Duodenal mucosa (tissue), 2 donors: ENCODE measurements around the gene RNF26.

ENCODE experiments used
- H3K27ac ChIP-seq: one replicate; pipeline ENCODE4 v1.7.0; 2013; ENCODE audit warnings: low read depth, low read length
- H3K27me3 ChIP-seq, 2 donors: one replicate each; pipeline ENCODE4 v1.7.0; 2013; ENCODE audit warnings: low read length in 2 of 2, control low read depth in 1 of 2; ENCODE audit not compliant: insufficient read depth in 2 of 2, control insufficient read depth in 1 of 2
- H3K36me3 ChIP-seq, 2 donors: one replicate each; pipeline ENCODE4 v1.7.0; 2013; ENCODE audit warnings: low read length in 2 of 2, control low read depth in 1 of 2; ENCODE audit not compliant: insufficient read depth in 2 of 2, control insufficient read depth in 1 of 2
- H3K4me1 ChIP-seq, 2 donors: one replicate each; pipeline ENCODE4 v1.7.0; 2013; ENCODE audit warnings: low read length in 2 of 2, control low read depth in 1 of 2; ENCODE audit not compliant: insufficient read depth in 2 of 2, control insufficient read depth in 1 of 2
- H3K4me3 ChIP-seq, 2 donors: one replicate each; pipeline ENCODE4 v1.7.0; 2013; ENCODE audit warnings: low read length in 2 of 2, low read depth in 1 of 2
- H3K9ac ChIP-seq, 2 donors: one replicate each; pipeline ENCODE4 v1.7.0; 2013; ENCODE audit warnings: low read length in 2 of 2, low read depth in 1 of 2
- H3K9me3 ChIP-seq, 2 donors: one replicate each; pipeline ENCODE4 v1.7.0; 2013; ENCODE audit warnings: low read length in 2 of 2, control low read depth in 1 of 2; ENCODE audit not compliant: control insufficient read depth in 1 of 2

Gene RNF26

GRCh38 chr11:119371067-119371601, 36.8 kb downstream of the RNF26 start:
- Histone ChIP-seq H3K27ac (peak overlapping the region; percentile 59), H3K27me3 (no peaks in the 10 kb centered on the region), H3K4me3 (peak overlapping the region in 1 of 2 donors; percentile 20), H3K9ac (peak overlapping the region; percentile 53 to 57), H3K36me3 (no peaks in the 10 kb centered on the region), H3K4me1 (peaks cover 60% of the 10 kb centered on the region in 2 donors), H3K9me3 (no peaks in the 10 kb centered on the region)

DNA sequence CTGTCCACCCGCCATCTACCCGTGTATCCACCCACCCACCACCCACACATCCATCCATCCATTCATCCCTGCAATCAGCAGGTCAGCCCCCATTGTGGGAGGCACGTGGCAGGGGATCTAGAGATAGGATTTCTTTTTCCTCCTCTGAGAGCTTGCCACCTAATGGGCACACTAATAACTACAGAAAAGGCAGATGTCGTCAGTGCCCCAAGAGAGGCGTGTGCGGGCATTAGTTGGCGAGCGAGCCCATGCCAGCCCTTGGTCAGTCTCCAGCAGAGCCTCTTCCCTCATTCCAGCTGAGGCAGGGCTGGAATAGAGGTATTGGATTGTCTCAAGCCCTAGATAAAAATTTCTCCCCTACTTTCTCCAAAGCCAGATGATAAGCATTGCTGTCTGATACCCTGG, 37.5 kb downstream of the RNF26 start:
- Histone ChIP-seq H3K27ac (no peak overlapping the region), H3K4me1 (peaks cover 53 to 54% of the 10 kb centered on the region in 2 donors), H3K27me3 (no peaks in the 10 kb centered on the region), H3K9ac (peak overlapping the region in 1 of 2 donors; percentile 57), H3K36me3 (no peaks in the 10 kb centered on the region), H3K4me3 (no peak overlapping the region), H3K9me3 (no peaks in the 10 kb centered on the region)

DNA sequence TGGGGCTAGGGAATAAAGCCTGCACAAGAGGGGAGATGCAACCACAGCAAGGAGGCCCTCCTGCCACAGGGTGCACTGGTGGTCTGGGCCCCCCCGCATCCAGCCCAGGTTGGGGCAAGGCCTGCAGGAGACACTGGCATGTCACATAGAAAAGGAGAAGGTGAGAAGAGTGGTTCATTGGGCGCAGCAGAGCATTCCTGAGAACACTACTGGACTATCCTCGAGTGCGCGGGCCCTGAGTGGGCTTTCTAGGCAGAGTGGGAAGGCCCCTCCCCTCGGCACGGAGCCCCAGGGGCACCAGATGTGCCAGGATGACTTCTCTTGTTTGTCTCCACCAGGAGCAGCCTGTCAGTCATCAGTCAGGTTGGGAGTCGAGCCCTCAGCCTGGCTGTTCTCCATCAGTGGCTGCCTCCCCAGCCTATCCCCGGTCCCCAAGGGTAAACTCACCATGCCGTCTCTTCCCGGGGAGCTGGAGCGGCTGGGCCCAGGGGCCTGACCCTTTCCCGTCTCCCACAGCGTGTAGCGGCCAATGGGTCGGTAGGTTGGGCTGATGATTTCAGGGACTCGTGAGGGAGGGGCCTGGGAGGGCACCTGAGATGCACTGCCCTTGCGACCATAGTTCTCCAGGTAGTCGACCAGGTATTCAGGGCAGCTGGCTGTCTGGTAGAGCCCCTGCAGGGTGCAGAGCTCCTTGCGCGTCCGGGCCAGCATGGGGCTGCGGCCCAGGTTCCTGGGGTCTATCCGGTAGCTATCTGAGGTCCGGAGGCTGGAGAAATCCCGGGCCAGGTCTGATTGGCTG, 38.1 kb downstream of the RNF26 start:
- Histone ChIP-seq H3K36me3 (no peaks in the 10 kb centered on the region), H3K27me3 (no peaks in the 10 kb centered on the region), H3K27ac (no peak overlapping the region), H3K4me1 (peaks cover 46 to 47% of the 10 kb centered on the region in 2 donors), H3K9ac (no peak overlapping the region), H3K9me3 (no peaks in the 10 kb centered on the region), H3K4me3 (no peak overlapping the region)

DNA sequence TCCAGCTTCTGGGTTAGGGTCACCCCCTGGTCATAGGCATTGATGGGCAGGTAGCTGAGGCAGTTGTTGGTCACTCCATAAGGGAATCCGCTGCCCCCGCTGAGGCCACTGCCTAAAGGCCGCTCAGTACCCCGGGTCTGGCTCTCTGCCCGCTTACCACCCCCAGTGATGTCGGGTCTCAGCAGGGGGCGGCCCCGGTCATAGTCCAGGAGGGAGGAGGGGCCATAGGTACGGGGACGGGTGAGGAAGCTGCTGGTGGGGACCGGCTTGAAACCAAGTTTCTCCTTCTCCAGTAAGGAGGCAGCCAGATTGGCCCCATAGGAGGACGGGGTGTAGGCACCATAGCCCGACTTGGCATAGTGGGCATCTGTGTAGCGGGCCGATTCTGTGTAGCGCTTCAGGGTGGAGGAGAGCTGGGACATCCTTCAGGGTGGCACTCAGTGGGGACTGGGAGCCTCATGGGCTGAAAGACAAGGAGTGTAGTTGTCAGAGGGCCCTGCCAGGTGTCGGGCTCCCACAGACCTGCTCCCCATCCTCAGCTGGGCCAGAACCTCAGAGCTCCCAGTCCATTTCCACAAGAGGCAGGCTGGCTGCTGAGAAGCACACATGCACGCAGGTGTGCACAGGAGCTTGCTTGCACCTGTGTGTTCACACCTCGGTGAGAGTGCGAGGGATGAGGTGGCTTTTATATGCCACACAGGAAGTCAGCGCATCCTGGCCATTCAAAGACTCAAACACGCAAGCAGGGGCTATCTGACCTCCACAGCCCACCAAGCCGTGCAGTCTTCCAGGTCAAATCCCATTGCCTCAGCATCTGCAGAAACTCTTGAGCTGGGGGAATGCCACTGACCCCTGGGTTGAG, 39.0 kb downstream of the RNF26 start:
- Histone ChIP-seq H3K36me3 (no peaks in the 10 kb centered on the region), H3K27ac (no peak overlapping the region), H3K27me3 (no peaks in the 10 kb centered on the region), H3K9ac (no peak overlapping the region), H3K9me3 (no peaks in the 10 kb centered on the region), H3K4me3 (no peak overlapping the region), H3K4me1 (peaks cover 38 to 39% of the 10 kb centered on the region in 2 donors)

GRCh38 chr11:119373921-119374631, 39.7 kb downstream of the RNF26 start:
- Histone ChIP-seq H3K27ac (no peak overlapping the region), H3K4me3 (no peak overlapping the region), H3K27me3 (no peaks in the 10 kb centered on the region), H3K36me3 (no peaks in the 10 kb centered on the region), H3K9me3 (no peaks in the 10 kb centered on the region), H3K4me1 (peaks cover 31 to 33% of the 10 kb centered on the region in 2 donors), H3K9ac (no peak overlapping the region)

GRCh38 chr11:119374632-119375336, 40.5 kb downstream of the RNF26 start:
- Histone ChIP-seq H3K27me3 (no peaks in the 10 kb centered on the region), H3K4me1 (peaks cover 24 to 25% of the 10 kb centered on the region in 2 donors), H3K4me3 (no peak overlapping the region), H3K27ac (peak overlapping the region; percentile 44), H3K9me3 (no peaks in the 10 kb centered on the region), H3K36me3 (no peaks in the 10 kb centered on the region), H3K9ac (no peak overlapping the region)

- peaks cover 16 to 19% of the 10 kb centered on the region in 2 donors for H3K4me1 ChIP-seq
- no peaks in the 10 kb centered on the region for H3K36me3 ChIP-seq
- H3K4me3 ChIP-seq: no peak overlapping the region
- H3K9me3 ChIP-seq: no peaks in the 10 kb centered on the region
- peak overlapping the region; percentile 44 for H3K27ac ChIP-seq
- peaks cover 0 to 1% of the 10 kb centered on the region in 2 donors for H3K27me3 ChIP-seq
- H3K9ac ChIP-seq: no peak overlapping the region
Measured at GRCh38 chr11:119375337-119376196, 41.2 kb downstream of the RNF26 start.

- H3K9me3 ChIP-seq: no peaks in the 10 kb centered on the region
- no peak overlapping the region for H3K4me3 ChIP-seq
- peaks cover 0 to 6% of the 10 kb centered on the region in 2 donors for H3K27me3 ChIP-seq
- H3K36me3 ChIP-seq: no peaks in the 10 kb centered on the region
- H3K27ac ChIP-seq: peak overlapping the region; percentile 42
- no peak overlapping the region for H3K9ac ChIP-seq
- H3K4me1 ChIP-seq: peaks cover 16 to 19% of the 10 kb centered on the region in 2 donors
Measured at GRCh38 chr11:119376197-119376847, 42.0 kb downstream of the RNF26 start.
